ENCODE results near the gene ZNF14.
"Not testable (repeated sequence)": the region's sequence is repeated elsewhere in the genome, so short reads cannot be mapped to it uniquely, and the experiment has no call there.

Gene ZNF14

GRCh38 chr19:19704836-19705235, 28.1 kb downstream of the ZNF14 start:
- H3K4me3 ChIP-seq (ENCODE audit: low read length), result no peak overlapping the region
- DNase-seq, result no peak
- no peaks in the 10 kb centered on the region for H3K9me3 ChIP-seq (replicated peaks; ENCODE audit: insufficient read depth, low read length)
- no peak overlapping the region for H3K4me2 ChIP-seq (ENCODE audit: low read depth, low read length)
- no peak overlapping the region for H3K27ac ChIP-seq (ENCODE audit: low read length)
- no peaks in the 10 kb centered on the region for H3K79me2 ChIP-seq (ENCODE audit: low read length)
- H3F3A ChIP-seq (ENCODE audit: insufficient read depth, low read length), result no peaks in the 10 kb centered on the region
- H3K36me3 ChIP-seq (replicated peaks; ENCODE audit: insufficient read depth, low read length), result no peaks in the 10 kb centered on the region
- TF ChIP-seq EZH2phosphoT487 (IDR thresholded peaks at IDR 0.05; ENCODE audit: low read length), result no peak
- TF ChIP-seq CTCF (IDR thresholded peaks at IDR 0.05; ENCODE audit: low read length), result no peak
- TF ChIP-seq EZH2 (optimal IDR thresholded peaks at IDR 0.05; ENCODE audit: low read depth, low read length), result no peak
- no peaks in the 10 kb centered on the region for H4K20me1 ChIP-seq (ENCODE audit: insufficient read depth, low read length)
- no peaks in the 10 kb centered on the region for H3K4me1 ChIP-seq (ENCODE audit: low read length)
- no peak overlapping the region for H3K9ac ChIP-seq (ENCODE audit: low read length)
- H3K27me3 ChIP-seq (replicated peaks; ENCODE audit: insufficient read depth, low read length), result no peaks in the 10 kb centered on the region
- no peak overlapping the region for H2AFZ ChIP-seq (ENCODE audit: low read length)
- no peaks in the 10 kb centered on the region for H3K9me2 ChIP-seq (replicated peaks; ENCODE audit: insufficient read depth, low read length)

- H3K27ac ChIP-seq (ENCODE audit: low read length); DNase-seq; H3K27me3 ChIP-seq (replicated peaks; ENCODE audit: insufficient read depth, low read length); H3K4me3 ChIP-seq (ENCODE audit: low read length); H3K9me3 ChIP-seq (replicated peaks; ENCODE audit: insufficient read depth, low read length); H4K20me1 ChIP-seq (ENCODE audit: insufficient read depth, low read length); H3K4me1 ChIP-seq (ENCODE audit: low read length); H3K4me2 ChIP-seq (ENCODE audit: low read depth, low read length); H2AFZ ChIP-seq (ENCODE audit: low read length); H3K79me2 ChIP-seq (ENCODE audit: low read length); H3K9ac ChIP-seq (ENCODE audit: low read length); H3K36me3 ChIP-seq (replicated peaks; ENCODE audit: insufficient read depth, low read length); H3K9me2 ChIP-seq (replicated peaks; ENCODE audit: insufficient read depth, low read length); H3F3A ChIP-seq (ENCODE audit: insufficient read depth, low read length): not testable (repeated sequence)
Observed at GRCh38 chr19:19700493-19700892, 32.4 kb downstream of the ZNF14 start.

- H3K4me1 ChIP-seq (ENCODE audit: low read length), result no peaks in the 10 kb centered on the region
- no peaks in the 10 kb centered on the region for H3K9me3 ChIP-seq (replicated peaks; ENCODE audit: insufficient read depth, low read length)
- no peaks in the 10 kb centered on the region for H3F3A ChIP-seq (ENCODE audit: insufficient read depth, low read length)
- no peak for DNase-seq
- no peaks in the 10 kb centered on the region for H3K27me3 ChIP-seq (replicated peaks; ENCODE audit: insufficient read depth, low read length)
- no peaks in the 10 kb centered on the region for H4K20me1 ChIP-seq (ENCODE audit: insufficient read depth, low read length)
- H3K9me2 ChIP-seq (replicated peaks; ENCODE audit: insufficient read depth, low read length), result no peaks in the 10 kb centered on the region
- H3K79me2 ChIP-seq (ENCODE audit: low read length), result no peaks in the 10 kb centered on the region
- H3K9ac ChIP-seq (ENCODE audit: low read length), result no peak overlapping the region
- no peaks in the 10 kb centered on the region for H3K36me3 ChIP-seq (replicated peaks; ENCODE audit: insufficient read depth, low read length)
- no peak overlapping the region for H3K27ac ChIP-seq (ENCODE audit: low read length)
- H3K4me3 ChIP-seq (ENCODE audit: low read length), result no peak overlapping the region
- no peak for TF ChIP-seq EZH2 (optimal IDR thresholded peaks at IDR 0.05; ENCODE audit: low read depth, low read length)
- no peak for TF ChIP-seq CTCF (IDR thresholded peaks at IDR 0.05; ENCODE audit: low read length)
- no peak for TF ChIP-seq EZH2phosphoT487 (IDR thresholded peaks at IDR 0.05; ENCODE audit: low read length)
- no peak overlapping the region for H3K4me2 ChIP-seq (ENCODE audit: low read depth, low read length)
- H2AFZ ChIP-seq (ENCODE audit: low read length), result no peak overlapping the region
Observed at GRCh38 chr19:19697589-19697988, 35.3 kb downstream of the ZNF14 start.

GRCh38 chr19:19696386-19696785, 36.5 kb downstream of the ZNF14 start:
- Histone ChIP-seq H3K9me3 (replicated peaks; ENCODE audit: insufficient read depth, low read length) (no peaks in the 10 kb centered on the region), H3K9ac (ENCODE audit: low read length) (no peak overlapping the region), H3K27me3 (replicated peaks; ENCODE audit: insufficient read depth, low read length) (no peaks in the 10 kb centered on the region), H3K4me3 (ENCODE audit: low read length) (no peak overlapping the region), H4K20me1 (ENCODE audit: insufficient read depth, low read length) (no peaks in the 10 kb centered on the region), H3K4me2 (ENCODE audit: low read depth, low read length) (no peak overlapping the region), H2AFZ (ENCODE audit: low read length) (no peak overlapping the region), H3F3A (ENCODE audit: insufficient read depth, low read length) (no peaks in the 10 kb centered on the region), H3K36me3 (replicated peaks; ENCODE audit: insufficient read depth, low read length) (no peaks in the 10 kb centered on the region), H3K27ac (ENCODE audit: low read length) (no peak overlapping the region), H3K79me2 (ENCODE audit: low read length) (no peaks in the 10 kb centered on the region), H3K9me2 (replicated peaks; ENCODE audit: insufficient read depth, low read length) (no peaks in the 10 kb centered on the region), H3K4me1 (ENCODE audit: low read length) (no peaks in the 10 kb centered on the region)
- no peak for TF ChIP-seq EZH2phosphoT487 (IDR thresholded peaks at IDR 0.05; ENCODE audit: low read length)
- no peak for TF ChIP-seq CTCF (IDR thresholded peaks at IDR 0.05; ENCODE audit: low read length)
- no peak for TF ChIP-seq EZH2 (optimal IDR thresholded peaks at IDR 0.05; ENCODE audit: low read depth, low read length)
- DNase-seq, result no peak

Data from MM.1S (cell line).